Medulla oblongata (tissue), 1 donor: ENCODE data around the gene MCMBP.

Experiments used
- DNase-seq: peaks from one replicate; pipeline ENCODE4 v3.0.0-alpha.2; 2015; ENCODE audit errors: extremely low spot score

MCMBP gene

DNA sequence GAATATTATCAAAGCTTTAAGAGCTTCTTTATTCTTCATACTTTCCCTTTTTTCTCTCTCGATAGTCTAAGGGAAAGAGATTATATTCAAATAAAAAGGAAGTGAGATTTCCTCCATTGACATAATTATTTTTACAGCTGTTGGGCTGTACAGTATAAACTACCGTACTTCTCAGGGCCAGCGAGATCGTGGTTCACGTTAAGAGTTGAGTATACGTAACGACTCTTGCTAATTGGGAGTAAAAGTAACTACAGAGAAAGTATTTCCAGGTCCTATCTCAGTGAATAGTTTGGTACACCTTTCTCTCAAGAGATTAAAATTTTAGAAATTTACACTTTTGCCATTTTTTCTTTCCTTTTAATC is 89.0 kb downstream of the MCMBP start:
- no peak for DNase-seq

DNA sequence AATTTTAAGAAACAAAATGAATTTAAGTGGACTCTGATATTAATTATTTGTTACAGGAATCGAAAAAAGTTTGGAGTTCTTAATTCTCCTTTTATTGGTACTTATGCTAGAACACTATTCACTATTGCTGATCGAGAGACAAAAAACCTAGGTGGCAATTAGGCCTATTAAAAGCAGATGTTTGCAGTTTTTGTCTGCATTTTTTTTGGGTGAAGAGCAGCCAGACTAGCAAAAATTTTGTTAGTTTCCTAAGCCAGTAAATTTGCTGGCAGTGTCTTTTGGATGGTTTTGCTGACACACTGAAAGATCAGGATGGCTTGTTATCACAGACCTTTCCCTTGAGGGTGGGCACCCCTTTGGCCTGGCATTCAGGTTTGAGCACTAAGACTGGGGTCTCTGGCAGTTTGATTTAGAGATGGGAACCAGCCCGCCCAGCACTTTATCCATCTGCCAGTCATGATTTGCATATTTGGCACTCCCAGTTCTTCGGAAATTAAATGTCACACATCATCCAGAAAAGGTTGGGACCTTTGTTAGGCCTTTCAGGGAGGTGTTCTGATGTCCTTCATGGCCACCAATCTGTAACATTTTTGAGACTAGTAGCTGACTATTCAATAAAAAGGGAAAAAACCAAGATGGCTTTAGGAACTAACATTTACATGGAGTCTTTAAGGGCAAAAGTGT is 89.5 kb downstream of the MCMBP start:
- DNase-seq: no peak

DNA sequence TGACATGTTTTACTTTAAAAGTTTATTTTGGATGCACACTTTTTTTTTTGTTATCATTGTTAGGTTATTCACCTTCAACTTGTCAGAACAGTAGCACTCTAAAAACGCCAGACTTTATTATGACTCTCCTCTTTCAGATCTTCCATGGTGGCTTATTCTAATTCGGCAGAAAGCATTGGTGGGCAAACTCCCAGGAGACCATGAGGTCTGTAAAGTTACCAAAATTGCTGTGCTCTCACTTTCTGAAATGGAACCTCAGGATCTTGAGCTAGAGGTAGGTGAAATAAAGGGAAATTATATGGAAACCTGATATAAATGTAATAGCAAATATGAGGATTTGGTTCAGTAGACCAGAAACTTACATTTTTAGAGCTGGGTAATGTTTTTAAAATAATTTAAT is 91.1 kb downstream of the MCMBP start:
- DNase-seq: no peak

DNA sequence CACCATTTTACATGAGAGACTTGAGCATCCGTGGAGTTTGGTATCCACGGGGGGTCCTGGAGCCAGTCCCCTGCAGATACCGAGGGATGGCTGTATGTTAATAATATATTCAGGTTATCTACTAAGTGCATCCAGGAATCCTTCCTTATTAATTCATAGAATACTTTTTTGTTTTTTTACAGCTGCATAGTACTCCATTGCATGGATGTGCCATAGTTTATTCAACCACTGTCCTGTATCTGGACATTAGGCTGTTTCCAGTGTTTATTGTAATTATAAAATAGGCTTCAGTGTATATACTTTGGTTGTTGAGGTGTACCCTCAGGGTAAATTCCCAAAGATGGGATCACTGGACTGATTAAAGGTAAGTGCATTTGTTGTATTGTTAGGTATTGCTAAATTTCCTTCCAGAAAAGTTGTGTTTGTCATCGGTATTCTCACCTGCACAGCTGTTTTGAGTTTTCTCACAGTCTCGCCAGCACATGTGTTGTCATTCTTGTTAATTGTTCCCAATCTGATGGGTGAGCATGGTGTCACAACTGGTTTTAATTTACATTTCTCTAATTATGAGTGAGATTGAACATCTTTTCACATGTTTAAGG is 91.7 kb downstream of the MCMBP start:
- no peak for DNase-seq
